ENCODE data around the gene PPFIBP2. TPM values are rescaled to one million over a fixed set of nuclear protein-coding genes. Genes with fewer than 3 reads are reported as not detected.

PPFIBP2 gene
- total and polyA plus RNA-seq, 12 donors: 11.4 to 36.5 (median 21.1) TPM

DNA sequence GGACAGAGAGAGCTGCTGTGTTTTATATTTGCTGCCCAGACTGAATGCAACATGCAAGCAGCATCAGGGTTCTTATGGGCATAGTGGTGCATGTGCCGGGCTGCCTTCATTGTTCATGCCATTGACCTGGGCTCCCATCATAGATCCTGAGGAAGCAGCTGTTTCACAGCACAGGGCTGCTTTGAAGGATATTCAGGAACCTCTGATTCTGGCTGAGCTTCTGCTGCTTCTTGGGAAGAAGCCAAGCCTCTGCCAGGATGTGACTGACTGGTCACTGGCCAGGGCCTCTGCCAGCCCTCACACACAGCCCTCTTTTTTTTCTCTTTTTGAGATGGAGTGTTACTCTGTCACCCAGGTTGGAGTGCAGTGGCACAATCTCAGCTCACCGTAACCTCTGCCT is 116.2 kb downstream of the PPFIBP2 start:
- WGBS, 4 donors: 86 to 91% (median 87%) methylated on average over 1 to 2 of the region's 2 CpGs
- Histone ChIP-seq H3K4me1 (replicated peaks in 1 of 2) (no peaks in the 10 kb centered on the region), H3K27ac (no peak overlapping the region), H3K27me3 (no peaks in the 10 kb centered on the region), H3K4me3 (no peak overlapping the region), H3K36me3 (replicated peaks in 1 of 2) (peaks cover 0 to 30% of the 10 kb centered on the region in 2 donors), H3K9me3 (replicated peaks in 1 of 3) (no peaks in the 10 kb centered on the region)
- peak in 6 of 7 donors; percentile 21 to 75 (median 48) for DNase-seq
- no peak for TF ChIP-seq CTCF (IDR thresholded peaks at IDR 0.05)
- TF ChIP-seq POLR2A (IDR thresholded peaks at IDR 0.05): no peak
- intact Hi-C loops (cut with DNase I): no loop called here

DNA sequence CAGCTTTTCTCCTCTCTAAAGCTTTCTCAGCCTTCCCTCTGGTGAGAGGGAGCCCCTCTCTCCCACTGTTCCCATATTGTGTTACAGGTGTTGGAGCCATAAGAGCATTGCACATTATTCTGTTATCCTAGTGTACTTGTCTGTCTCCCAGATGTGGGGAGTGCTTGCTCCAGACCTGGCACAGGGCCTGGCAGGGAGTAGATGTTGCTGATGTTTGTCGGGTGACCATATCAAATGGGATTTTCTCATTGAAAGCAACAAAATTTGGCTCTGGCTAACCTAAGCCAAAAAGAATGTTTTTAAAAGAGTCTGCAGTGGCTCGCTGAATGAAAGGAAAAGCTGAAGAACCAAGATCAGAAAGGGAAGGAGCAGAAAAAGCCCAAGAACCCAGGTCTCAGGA is 118.4 kb downstream of the PPFIBP2 start:
- no peak overlapping the region for H3K4me3 ChIP-seq
- 90 to 94% (median 92%) methylated on average over 2 of the region's 2 CpGs for WGBS, 4 donors
- peaks cover 0 to 34% of the 10 kb centered on the region in 2 donors for H3K36me3 ChIP-seq (replicated peaks in 1 of 2)

DNA sequence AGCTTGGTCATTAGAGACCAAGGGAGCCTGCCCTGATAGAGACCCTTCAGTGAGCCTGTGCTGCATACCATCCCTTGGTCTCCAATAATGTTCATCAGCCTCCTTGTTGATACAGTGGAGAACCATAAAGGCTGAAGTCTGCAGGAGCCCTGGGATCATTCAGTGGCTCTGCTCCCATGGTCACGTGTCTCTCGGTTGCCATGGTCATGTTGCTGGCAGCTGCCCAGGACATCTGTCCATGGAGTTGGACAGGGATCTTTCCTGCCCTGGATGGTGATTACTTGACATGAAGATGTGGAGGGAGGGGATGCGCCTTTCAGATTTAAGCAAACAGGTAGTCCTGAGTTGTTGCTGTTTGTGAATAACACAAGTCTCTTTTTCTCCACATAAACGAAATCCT is 121.3 kb downstream of the PPFIBP2 start:
- WGBS, 4 donors: 66 to 100% (median 79%) methylated on average over 2 to 4 of the region's 4 CpGs
- peak in 2 of 7 donors; percentile 27 to 76 for DNase-seq
- Histone ChIP-seq H3K36me3 (replicated peaks in 1 of 2) (peaks cover 0 to 34% of the 10 kb centered on the region in 2 donors), H3K27me3 (no peaks in the 10 kb centered on the region), H3K4me1 (replicated peaks in 1 of 2) (no peaks in the 10 kb centered on the region), H3K4me3 (no peak overlapping the region), H3K9me3 (replicated peaks in 1 of 3) (no peaks in the 10 kb centered on the region), H3K27ac (no peak overlapping the region)
- TF ChIP-seq CTCF (IDR thresholded peaks at IDR 0.05): no peak
- no peak for TF ChIP-seq POLR2A (IDR thresholded peaks at IDR 0.05)
- intact Hi-C loops (cut with DNase I): no loop called here

More for the DNA sequence above, 118.4 kb downstream of the PPFIBP2 start:
- no peaks in the 10 kb centered on the region for H3K27me3 ChIP-seq
- no peak overlapping the region for H3K27ac ChIP-seq
- no peaks in the 10 kb centered on the region for H3K9me3 ChIP-seq (replicated peaks in 1 of 3)
- no peak for DNase-seq
- TF ChIP-seq POLR2A (IDR thresholded peaks at IDR 0.05) (no peak), CTCF (IDR thresholded peaks at IDR 0.05) (no peak)
- intact Hi-C loops (cut with DNase I): no loop called here
- no peaks in the 10 kb centered on the region for H3K4me1 ChIP-seq (replicated peaks in 1 of 2)

DNA sequence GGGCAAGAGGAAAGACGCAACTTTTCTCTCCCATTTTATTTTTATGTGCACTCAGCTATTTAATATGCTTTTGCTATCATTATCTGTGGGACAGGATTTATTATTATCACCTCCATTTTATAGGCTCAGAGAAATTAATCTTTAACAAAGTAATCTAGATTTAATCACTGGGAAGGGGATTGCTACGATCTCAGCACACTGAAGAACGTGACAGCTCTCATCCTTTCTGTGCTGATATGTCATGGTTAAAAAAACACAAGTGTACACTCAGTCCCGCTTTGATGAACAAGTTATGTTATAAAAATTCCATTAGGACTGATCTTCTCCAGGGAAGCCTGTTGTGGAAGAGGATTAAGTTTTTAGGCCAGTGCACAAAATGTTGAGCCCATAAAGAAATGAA is 121.9 kb downstream of the PPFIBP2 start:
- intact Hi-C loops (cut with DNase I): no loop called here
- TF ChIP-seq POLR2A (IDR thresholded peaks at IDR 0.05): no peak
- TF ChIP-seq CTCF (IDR thresholded peaks at IDR 0.05): no peak
- no peak for DNase-seq
- Histone ChIP-seq H3K36me3 (replicated peaks in 1 of 2) (peaks cover 0 to 34% of the 10 kb centered on the region in 2 donors), H3K9me3 (replicated peaks in 1 of 3) (no peaks in the 10 kb centered on the region), H3K27me3 (no peaks in the 10 kb centered on the region), H3K27ac (no peak overlapping the region), H3K4me1 (replicated peaks in 1 of 2) (no peaks in the 10 kb centered on the region), H3K4me3 (no peak overlapping the region)
- WGBS, 4 donors: 93 to 94% (median 94%) methylated on average over 4 of the region's 4 CpGs

Measured in adrenal gland (tissue), 12 donors.